ENCODE data around the gene DENND1A. TPM values are rescaled to one million over a fixed set of nuclear protein-coding genes. Genes with fewer than 3 reads are reported as not detected.

Gene DENND1A
- total RNA-seq, 2 experiments from 2014 or later: 21.9 to 23.3 TPM

- Mint-ChIP-seq H3K27me3 (no peaks in the 10 kb centered on the region), H3K4me3 (no peak overlapping the region), H3K36me3 (ENCODE audit: low read depth) (peaks cover 8% of the 10 kb centered on the region), H3K9me3 (peaks cover 2% of the 10 kb centered on the region), H3K4me1 (ENCODE audit: low read depth) (no peaks in the 10 kb centered on the region), H3K27ac (no peak overlapping the region)
- no peak for ATAC-seq
- DNase-seq: no peak
- CTCF ChIA-PET: interaction anchor here (0.6 kb wide), 1 partner anchor 214 kb away, joined by 3 read pairs; no protein-coding TSS in a partner anchor
- TF ChIP-seq, protein P1, sequence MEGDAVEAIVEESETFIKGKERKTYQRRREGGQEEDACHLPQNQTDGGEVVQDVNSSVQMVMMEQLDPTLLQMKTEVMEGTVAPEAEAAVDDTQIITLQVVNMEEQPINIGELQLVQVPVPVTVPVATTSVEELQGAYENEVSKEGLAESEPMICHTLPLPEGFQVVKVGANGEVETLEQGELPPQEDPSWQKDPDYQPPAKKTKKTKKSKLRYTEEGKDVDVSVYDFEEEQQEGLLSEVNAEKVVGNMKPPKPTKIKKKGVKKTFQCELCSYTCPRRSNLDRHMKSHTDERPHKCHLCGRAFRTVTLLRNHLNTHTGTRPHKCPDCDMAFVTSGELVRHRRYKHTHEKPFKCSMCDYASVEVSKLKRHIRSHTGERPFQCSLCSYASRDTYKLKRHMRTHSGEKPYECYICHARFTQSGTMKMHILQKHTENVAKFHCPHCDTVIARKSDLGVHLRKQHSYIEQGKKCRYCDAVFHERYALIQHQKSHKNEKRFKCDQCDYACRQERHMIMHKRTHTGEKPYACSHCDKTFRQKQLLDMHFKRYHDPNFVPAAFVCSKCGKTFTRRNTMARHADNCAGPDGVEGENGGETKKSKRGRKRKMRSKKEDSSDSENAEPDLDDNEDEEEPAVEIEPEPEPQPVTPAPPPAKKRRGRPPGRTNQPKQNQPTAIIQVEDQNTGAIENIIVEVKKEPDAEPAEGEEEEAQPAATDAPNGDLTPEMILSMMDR (IDR thresholded peaks at IDR 0.05): no peak
- POLR2A ChIA-PET: no interaction called here
- intact Hi-C loops (cut with micrococcal nuclease): no loop called here
These were observed 233.4 kb downstream of the DENND1A start for GRCh38 chr9:123696476-123696875.

GRCh38 chr9:123695386-123695785 is 234.5 kb downstream of the DENND1A start:
- Mint-ChIP-seq H3K4me1 (ENCODE audit: low read depth) (no peaks in the 10 kb centered on the region), H3K4me3 (no peak overlapping the region), H3K27me3 (no peaks in the 10 kb centered on the region), H3K9me3 (no peaks in the 10 kb centered on the region), H3K27ac (no peak overlapping the region), H3K36me3 (ENCODE audit: low read depth) (peaks cover 5% of the 10 kb centered on the region)
- intact Hi-C loops (cut with micrococcal nuclease): no loop called here
- POLR2A ChIA-PET: no interaction called here
- CTCF ChIA-PET: no interaction called here
- TF ChIP-seq, protein P1 (IDR thresholded peaks at IDR 0.05): no peak
- no peak for ATAC-seq
- DNase-seq: no peak

GRCh38 chr9:123691765-123692303 is 238.1 kb downstream of the DENND1A start:
- intact Hi-C loops (cut with micrococcal nuclease): no loop called here
- TF ChIP-seq, protein P1 (IDR thresholded peaks at IDR 0.05): no peak
- no peak for DNase-seq
- ChIA-PET CTCF (no interaction called here), POLR2A (interaction anchor here (1.7 kb wide), 1 partner anchor 150 kb away, joined by 4 read pairs; no protein-coding TSS in a partner anchor)
- no peak overlapping the region for H3K4me3 Mint-ChIP-seq
- H3K27ac Mint-ChIP-seq: no peak overlapping the region
- no peaks in the 10 kb centered on the region for H3K9me3 Mint-ChIP-seq
- no peaks in the 10 kb centered on the region for H3K27me3 Mint-ChIP-seq
- H3K4me1 Mint-ChIP-seq (ENCODE audit: low read depth): peaks cover 14% of the 10 kb centered on the region
- no peak for ATAC-seq
- peaks cover 2% of the 10 kb centered on the region for H3K36me3 Mint-ChIP-seq (ENCODE audit: low read depth)

GRCh38 chr9:123689701-123690428 is 240.1 kb downstream of the DENND1A start:
- CTCF ChIA-PET: no interaction called here
- H3K4me3 Mint-ChIP-seq: no peak overlapping the region
- no peak overlapping the region for H3K27ac Mint-ChIP-seq
- DNase-seq: no peak
- no peaks in the 10 kb centered on the region for H3K27me3 Mint-ChIP-seq
- ATAC-seq: no peak
- H3K36me3 Mint-ChIP-seq (ENCODE audit: low read depth): peaks cover 2% of the 10 kb centered on the region
- no peaks in the 10 kb centered on the region for H3K9me3 Mint-ChIP-seq
- TF ChIP-seq, protein P1 (IDR thresholded peaks at IDR 0.05): no peak
- intact Hi-C loops (cut with micrococcal nuclease): no loop called here
- peaks cover 31% of the 10 kb centered on the region for H3K4me1 Mint-ChIP-seq (ENCODE audit: low read depth)
- POLR2A ChIA-PET: no interaction called here

DNA sequence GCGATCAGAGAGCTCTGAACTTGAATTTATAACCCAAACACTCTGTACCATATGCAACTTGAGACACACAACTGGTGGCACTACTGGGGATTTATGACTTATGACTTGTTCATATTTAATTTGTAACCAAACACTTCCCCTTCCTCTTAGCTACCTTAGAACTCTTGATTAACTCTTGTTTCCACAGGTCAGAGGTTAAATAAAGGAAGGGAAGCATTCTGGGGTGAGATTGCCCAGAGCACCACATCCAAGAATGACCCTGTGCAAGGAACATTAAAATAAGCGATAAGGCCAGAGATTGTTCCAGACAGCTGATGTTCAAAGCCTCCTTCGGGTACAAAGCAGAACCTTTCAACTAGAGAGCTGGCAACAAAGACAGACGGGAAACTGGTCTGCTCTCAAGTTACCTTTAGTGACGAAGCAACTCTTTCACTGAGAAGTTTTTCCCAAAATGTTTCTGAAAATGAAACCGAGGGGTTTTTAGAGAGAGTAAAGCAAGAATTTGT is 242.6 kb downstream of the DENND1A start:
- intact Hi-C loops (cut with micrococcal nuclease): no loop called here
- CTCF ChIA-PET: no interaction called here
- ATAC-seq (no peak), DNase-seq (no peak)
- Mint-ChIP-seq H3K9me3 (no peaks in the 10 kb centered on the region), H3K4me3 (no peak overlapping the region), H3K36me3 (ENCODE audit: low read depth) (peaks cover 11% of the 10 kb centered on the region), H3K27ac (no peak overlapping the region), H3K4me1 (ENCODE audit: low read depth) (peaks cover 48% of the 10 kb centered on the region), H3K27me3 (no peaks in the 10 kb centered on the region)
- POLR2A ChIA-PET: interaction anchor here (1.0 kb wide), 1 partner anchor 498 kb away, joined by 3 read pairs; no protein-coding TSS in a partner anchor
- TF ChIP-seq, protein P1 (IDR thresholded peaks at IDR 0.05): no peak

Data from activated CD8-positive, alpha-beta T cell treated with anti-CD3 and anti-CD28 coated beads for 36 hours (primary cell).